H9 (cell line): ENCODE measurements around the gene GPC1. TPM values are rescaled to one million over a fixed set of nuclear protein-coding genes. Genes with fewer than 3 reads are reported as not detected.

Experiments
- DNase-seq: peaks from one replicate; pipeline ENCODE4 v3.0.0-alpha.2; 2017
- H2AFZ ChIP-seq: one replicate; pipeline ENCODE4 v1.6.1; 2013; ENCODE audit warnings: mild to moderate bottlenecking, low read length, control low read depth, moderate library complexity
- H2AK5ac ChIP-seq: 2 replicates; pipeline ENCODE4 v1.6.1; 2013; ENCODE audit warnings: low read length, control low read depth, mixed read lengths; ENCODE audit not compliant: insufficient read length
- H2BK120ac ChIP-seq: one replicate; pipeline ENCODE4 v1.6.1; 2013; ENCODE audit warnings: low read depth, mild to moderate bottlenecking, low read length, control low read depth, inconsistent platforms; ENCODE audit not compliant: poor library complexity, severe bottlenecking
- H2BK12ac ChIP-seq: 2 replicates; pipeline ENCODE4 v1.6.1; 2013; ENCODE audit warnings: low read length, control low read depth, mixed read lengths, low read depth; ENCODE audit not compliant: insufficient read length
- H2BK15ac ChIP-seq: 2 replicates; pipeline ENCODE4 v1.6.1; 2013; ENCODE audit warnings: low read depth, low read length, control low read depth
- H2BK20ac ChIP-seq: one replicate; pipeline ENCODE4 v1.6.1; 2013; ENCODE audit warnings: low read depth, mild to moderate bottlenecking, low read length, control low read depth, inconsistent platforms; ENCODE audit not compliant: poor library complexity, severe bottlenecking
- H2BK5ac ChIP-seq: 2 replicates; pipeline ENCODE4 v1.6.1; 2013; ENCODE audit warnings: low read length, control low read depth, mixed read lengths; ENCODE audit not compliant: insufficient read length
- H3K14ac ChIP-seq: 2 replicates; pipeline ENCODE4 v1.6.1; 2013; ENCODE audit warnings: low read length, control low read depth; ENCODE audit not compliant: insufficient read depth
- H3K18ac ChIP-seq: 2 replicates; pipeline ENCODE4 v1.6.1; 2013; ENCODE audit warnings: low read depth, mild to moderate bottlenecking, mixed read lengths, low read length, control low read depth; ENCODE audit not compliant: insufficient read length
- H3K23ac ChIP-seq: 2 replicates; pipeline ENCODE4 v1.6.1; 2013; ENCODE audit warnings: low read length, control low read depth, mixed read lengths, low read depth; ENCODE audit not compliant: insufficient read length
- H3K23me2 ChIP-seq: 2 replicates; pipeline ENCODE4 v1.6.1; 2013; ENCODE audit warnings: low read depth, mild to moderate bottlenecking, mixed read lengths, low read length, control low read depth; ENCODE audit not compliant: insufficient read length, poor library complexity, severe bottlenecking
- H3K27ac ChIP-seq: 2 replicates; pipeline ENCODE4 v1.5.1; 2013; ENCODE audit warnings: low read length, control low read depth, mixed read lengths, low read depth; ENCODE audit not compliant: insufficient read length
- H3K27me3 ChIP-seq: 2 replicates; pipeline ENCODE4 v1.6.1; 2013; ENCODE audit warnings: low read length, control low read depth, inconsistent platforms; ENCODE audit not compliant: insufficient read depth
- H3K4ac ChIP-seq: 2 replicates; pipeline ENCODE4 v1.6.1; 2013; ENCODE audit warnings: low read depth, mild to moderate bottlenecking, control low read depth, inconsistent platforms, low read length, moderate library complexity
- H3K4me1 ChIP-seq: 2 replicates; pipeline ENCODE4 v1.6.1; 2013; ENCODE audit warnings: low read length, control low read depth, inconsistent platforms; ENCODE audit not compliant: insufficient read depth
- H3K4me2 ChIP-seq: 2 replicates; pipeline ENCODE4 v1.6.1; 2013; ENCODE audit warnings: low read length, control low read depth, mixed read lengths; ENCODE audit not compliant: insufficient read length, insufficient read depth
- H3K56ac ChIP-seq: 2 replicates; pipeline ENCODE4 v1.6.1; 2013; ENCODE audit warnings: low read depth, mild to moderate bottlenecking, mixed read lengths, low read length, control low read depth; ENCODE audit not compliant: insufficient read length
- H3K79me1 ChIP-seq: 2 replicates; pipeline ENCODE4 v1.6.1; 2013; ENCODE audit warnings: low read depth, mild to moderate bottlenecking, moderate library complexity, low read length, control low read depth, inconsistent platforms; ENCODE audit not compliant: insufficient read depth, poor library complexity, severe bottlenecking
- H3K79me2 ChIP-seq: 2 replicates; pipeline ENCODE4 v1.6.1; 2013; ENCODE audit warnings: low read length, control low read depth, inconsistent platforms; ENCODE audit not compliant: insufficient read depth
- H3K9ac ChIP-seq: 2 replicates; pipeline ENCODE4 v1.6.1; 2013; ENCODE audit warnings: low read length, control low read depth, mixed read lengths; ENCODE audit not compliant: insufficient read length; ENCODE audit errors: extremely low read depth
- H3K9me3 ChIP-seq: one replicate; pipeline ENCODE4 v1.6.1; 2013; ENCODE audit warnings: low read depth, low read length, inconsistent platforms; ENCODE audit not compliant: control insufficient read depth
- H3T11ph ChIP-seq: one replicate; pipeline ENCODE4 v1.6.1; 2013; ENCODE audit warnings: mild to moderate bottlenecking, low read length, control low read depth, inconsistent platforms
- H4K20me1 ChIP-seq: one replicate; pipeline ENCODE4 v1.6.1; 2013; ENCODE audit not compliant: control insufficient read depth, insufficient read length, insufficient read depth
- H4K5ac ChIP-seq: 2 replicates; pipeline ENCODE4 v1.6.1; 2013; ENCODE audit warnings: low read depth, mild to moderate bottlenecking, mixed read lengths, low read length, control low read depth; ENCODE audit not compliant: insufficient read length
- H4K8ac ChIP-seq: replicated peaks from 2 replicates; pipeline ENCODE4 v1.6.1; 2013; ENCODE audit warnings: low read length, control low read depth, mixed read lengths, low read depth; ENCODE audit not compliant: insufficient read length
- H4K91ac ChIP-seq: 2 replicates; pipeline ENCODE4 v1.6.1; 2013; ENCODE audit warnings: low read depth, mild to moderate bottlenecking, moderate library complexity, mixed read lengths, low read length, control low read depth; ENCODE audit not compliant: insufficient read length
- H3K27ac Mint-ChIP-seq, 3 experiments: 2 replicates in 2 of 3; 3 replicates in 1 of 3; pipeline ENCODE4 v1.8.0; 2020 to 2021; ENCODE audit warnings: mixed read lengths in 3 of 3, mild to moderate bottlenecking in 1 of 3, moderate library complexity in 1 of 3
- H3K27me3 Mint-ChIP-seq: 2 replicates; pipeline ENCODE4 v1.8.0; 2021; ENCODE audit warnings: low read depth, mild to moderate bottlenecking, moderate library complexity, mixed read lengths
- H3K36me3 Mint-ChIP-seq, 3 experiments: 2 replicates in 2 of 3; 3 replicates in 1 of 3; pipeline ENCODE4 v1.8.0; 2020 to 2021; ENCODE audit warnings: low read depth in 3 of 3, mixed read lengths in 3 of 3; ENCODE audit not compliant: insufficient read depth in 1 of 3
- H3K4me1 Mint-ChIP-seq, 2 experiments: 2 replicates each; pipeline ENCODE4 v1.8.0; 2020; ENCODE audit warnings: mixed read lengths in 2 of 2
- H3K4me3 Mint-ChIP-seq, 2 experiments: 2 replicates in 1 of 2; 3 replicates in 1 of 2; pipeline ENCODE4 v1.8.0; 2020 to 2021; ENCODE audit warnings: mild to moderate bottlenecking in 2 of 2, mixed read lengths in 2 of 2, moderate library complexity in 1 of 2
- H3K9me3 Mint-ChIP-seq, 2 experiments: 2 replicates in 1 of 2; 3 replicates in 1 of 2; pipeline ENCODE4 v1.8.0; 2020; ENCODE audit warnings: mild to moderate bottlenecking in 2 of 2, mixed read lengths in 2 of 2, moderate library complexity in 1 of 2
- CTCF ChIP-seq: fragments of 200-600 bp; sonication (generic); conservative IDR thresholded peaks from 3 replicates; pipeline ENCODE4 v1.8.0; 2021; ENCODE audit warnings: antibody characterized with exemption, mild to moderate bottlenecking
- WGBS: extraction: QIAGEN DNeasy Blood & Tissue Kit; methylation state at CpG from one replicate; pipeline ENCODE4 v1.1.7; 2013; ENCODE audit warnings: missing lambda C conversion rate, low lambda C conversion rate, mixed read lengths; ENCODE audit not compliant: insufficient read length; ENCODE audit errors: extremely low coverage; 5-methylcytosine and 5-hydroxymethylcytosine counted together
- total RNA-seq: library from RNA; stranded (reverse); gene quantifications from 2 replicates; pipeline ENCODE4 v1.2.1, GENCODE V29; 2021

Gene GPC1
- total RNA-seq, 1 experiment from 2014 or later: 39.4 TPM

- no peaks in the 10 kb centered on the region for H4K20me1 ChIP-seq
- no CpG with 5 or more reads among the region's 2 CpGs for WGBS
- no peak overlapping the region for H3K56ac ChIP-seq
- H3K27me3 ChIP-seq: no peaks in the 10 kb centered on the region
- no peak overlapping the region for H3K27ac Mint-ChIP-seq
- H2AFZ ChIP-seq: no peak overlapping the region
- peaks cover 2 to 5% (median 3%) of the 10 kb centered on the region in 3 experiments; a peak in 5 of 7 replicates for H3K36me3 Mint-ChIP-seq
- no peak overlapping the region for H2BK12ac ChIP-seq
- H3T11ph ChIP-seq: no peak overlapping the region
- H2BK5ac ChIP-seq: no peak overlapping the region
- H2BK120ac ChIP-seq: no peak overlapping the region
- no peaks in the 10 kb centered on the region for H3K23me2 ChIP-seq
- H4K91ac ChIP-seq: no peak overlapping the region
- no peak overlapping the region for H2BK20ac ChIP-seq
- H3K14ac ChIP-seq: no peak overlapping the region
- no peak for TF ChIP-seq CTCF
- H3K4me1 ChIP-seq: no peaks in the 10 kb centered on the region
- H3K9me3 ChIP-seq: peaks cover 22% of the 10 kb centered on the region
- H3K9me3 Mint-ChIP-seq: peaks cover 39 to 41% of the 10 kb centered on the region in 2 experiments
- H3K4me2 ChIP-seq: no peak overlapping the region
- no peak overlapping the region for H3K4me3 Mint-ChIP-seq
- H3K4ac ChIP-seq: no peak overlapping the region
- no peak overlapping the region for H3K23ac ChIP-seq
- peaks cover 20% of the 10 kb centered on the region for H3K27me3 Mint-ChIP-seq
- no peaks in the 10 kb centered on the region for H3K4me1 Mint-ChIP-seq
- no peak overlapping the region for H2BK15ac ChIP-seq
- H3K18ac ChIP-seq: no peak overlapping the region
- H3K79me1 ChIP-seq: no peaks in the 10 kb centered on the region
- no peak overlapping the region for H3K27ac ChIP-seq
- H4K5ac ChIP-seq: no peak overlapping the region
- no peak overlapping the region for H3K9ac ChIP-seq
- H4K8ac ChIP-seq: no peak overlapping the region
- no peak overlapping the region for H2AK5ac ChIP-seq
- DNase-seq: no peak
- no peaks in the 10 kb centered on the region for H3K79me2 ChIP-seq
These were observed 15.7 kb upstream of the GPC1 start for GRCh38 chr2:240419723-240420122.
